ENCODE data around the gene MMP7.

MMP7 gene

GRCh38 chr11:102530558-102530957, at the start of gene MMP7:
TSS of gene MMP7 (minus strand) at chr11:102530747. CDS start at chr11:102530700, 47 bp downstream.
- H3K4me3 ChIP-seq, result no peak within 1 kb of the TSS
- peak within 1 kb of the TSS in 1 of 21 experiments; percentile 11 for H3K27ac ChIP-seq

- H3K27ac ChIP-seq, result peak overlapping the region in 4 of 21 experiments; percentile 12 to 46 (median 28)
- no peak overlapping the region for H3K4me3 ChIP-seq
Observed at GRCh38 chr11:102577723-102578122, 47.2 kb upstream of the MMP7 start.

GRCh38 chr11:102577182-102577581, 46.6 kb upstream of the MMP7 start:
- H3K27ac ChIP-seq, result peak overlapping the region in 3 of 21 experiments; percentile 25 to 46 (median 32)

GRCh38 chr11:102576350-102576749, 45.8 kb upstream of the MMP7 start:
- Histone ChIP-seq H3K27ac (no peak overlapping the region), H3K4me3 (no peak overlapping the region)

More at GRCh38 chr11:102577182-102577581, 46.6 kb upstream of the MMP7 start:
- no peak overlapping the region for H3K4me3 ChIP-seq

GRCh38 chr11:102575012-102575411, 44.5 kb upstream of the MMP7 start:
- peak overlapping the region in 1 of 21 experiments; percentile 31 for H3K27ac ChIP-seq
- no peak overlapping the region for H3K4me3 ChIP-seq

- Histone ChIP-seq H3K4me3 (no peak overlapping the region), H3K27ac (no peak overlapping the region)
Observed at GRCh38 chr11:102573851-102574250, 43.3 kb upstream of the MMP7 start.

- Histone ChIP-seq H3K27ac (no peak overlapping the region), H3K4me3 (no peak overlapping the region)
Observed at GRCh38 chr11:102572554-102573220, 42.1 kb upstream of the MMP7 start.

- Histone ChIP-seq H3K4me3 (no peak overlapping the region), H3K27ac (no peak overlapping the region)
Observed at GRCh38 chr11:102568851-102569250, 38.3 kb upstream of the MMP7 start.

GRCh38 chr11:102566112-102566511, 35.6 kb upstream of the MMP7 start:
- no peak overlapping the region for H3K4me3 ChIP-seq
- H3K27ac ChIP-seq, result no peak overlapping the region

- Histone ChIP-seq H3K27ac (no peak overlapping the region), H3K4me3 (no peak overlapping the region)
Observed at GRCh38 chr11:102564110-102564509, 33.6 kb upstream of the MMP7 start.

- no peak overlapping the region for H3K4me3 ChIP-seq
- H3K27ac ChIP-seq, result peak overlapping the region in 7 of 21 experiments; percentile 5 to 74 (median 29)
Observed at GRCh38 chr11:102561636-102562035, 31.1 kb upstream of the MMP7 start.

- H3K4me3 ChIP-seq, result peak overlapping the region in 1 of 7 experiments; percentile 2
- H3K27ac ChIP-seq, result peak overlapping the region in 8 of 21 experiments; percentile 16 to 74 (median 28)
Observed at GRCh38 chr11:102560555-102561011, 30.0 kb upstream of the MMP7 start.

- Histone ChIP-seq H3K27ac (peak overlapping the region in 7 of 21 experiments; percentile 0 to 77 (median 21)), H3K4me3 (no peak overlapping the region)
Observed at GRCh38 chr11:102559839-102560238, 29.3 kb upstream of the MMP7 start.

- no peak overlapping the region for H3K4me3 ChIP-seq
- H3K27ac ChIP-seq, result no peak overlapping the region
Observed at GRCh38 chr11:102555091-102555490, 24.5 kb upstream of the MMP7 start.

- no peak overlapping the region for H3K4me3 ChIP-seq
- H3K27ac ChIP-seq, result no peak overlapping the region
Observed at GRCh38 chr11:102553835-102554282, 23.3 kb upstream of the MMP7 start.

GRCh38 chr11:102552447-102553194, 22.1 kb upstream of the MMP7 start:
- peak overlapping the region in 1 of 21 experiments; percentile 37 for H3K27ac ChIP-seq
- no peak overlapping the region for H3K4me3 ChIP-seq

GRCh38 chr11:102552020-102552419, 21.5 kb upstream of the MMP7 start:
- Histone ChIP-seq H3K27ac (peak overlapping the region in 1 of 21 experiments; percentile 16), H3K4me3 (no peak overlapping the region)

- no peak overlapping the region for H3K27ac ChIP-seq
- H3K4me3 ChIP-seq, result no peak overlapping the region
Observed at GRCh38 chr11:102551169-102551781, 20.7 kb upstream of the MMP7 start.

GRCh38 chr11:102546923-102547471, 16.4 kb upstream of the MMP7 start:
- no peak overlapping the region for H3K27ac ChIP-seq

GRCh38 chr11:102546427-102546826, 15.9 kb upstream of the MMP7 start:
- no peak overlapping the region for H3K4me3 ChIP-seq
- no peak overlapping the region for H3K27ac ChIP-seq

More at GRCh38 chr11:102546923-102547471, 16.4 kb upstream of the MMP7 start:
- no peak overlapping the region for H3K4me3 ChIP-seq

Measured in skin epidermis (tissue), 12 donors.